ENCODE measurements around the gene RUFY3.

RUFY3 gene

GRCh38 chr4:70704215-70704930 lies 17.4 kb upstream of the RUFY3 start (continued):
- TF ChIP-seq ZNF513 (tag by site-specific recombination; IDR thresholded peaks at IDR 0.05) (no peak), ZNF501 (tag by site-specific recombination; IDR thresholded peaks at IDR 0.05) (no peak), ZNF624 (tag by site-specific recombination; IDR thresholded peaks at IDR 0.05) (no peak), ZNF830 (tag by site-specific recombination; IDR thresholded peaks at IDR 0.05; ENCODE audit: low read depth) (no peak), ZNF221 (tag by site-specific recombination; IDR thresholded peaks at IDR 0.05; ENCODE audit: borderline replicate concordance) (no peak), ZBTB8A (tag by site-specific recombination; IDR thresholded peaks at IDR 0.05) (peak; percentile 69), ZNF416 (tag by site-specific recombination; IDR thresholded peaks at IDR 0.05) (no peak)
- TF ChIP-seq, protein P1, sequence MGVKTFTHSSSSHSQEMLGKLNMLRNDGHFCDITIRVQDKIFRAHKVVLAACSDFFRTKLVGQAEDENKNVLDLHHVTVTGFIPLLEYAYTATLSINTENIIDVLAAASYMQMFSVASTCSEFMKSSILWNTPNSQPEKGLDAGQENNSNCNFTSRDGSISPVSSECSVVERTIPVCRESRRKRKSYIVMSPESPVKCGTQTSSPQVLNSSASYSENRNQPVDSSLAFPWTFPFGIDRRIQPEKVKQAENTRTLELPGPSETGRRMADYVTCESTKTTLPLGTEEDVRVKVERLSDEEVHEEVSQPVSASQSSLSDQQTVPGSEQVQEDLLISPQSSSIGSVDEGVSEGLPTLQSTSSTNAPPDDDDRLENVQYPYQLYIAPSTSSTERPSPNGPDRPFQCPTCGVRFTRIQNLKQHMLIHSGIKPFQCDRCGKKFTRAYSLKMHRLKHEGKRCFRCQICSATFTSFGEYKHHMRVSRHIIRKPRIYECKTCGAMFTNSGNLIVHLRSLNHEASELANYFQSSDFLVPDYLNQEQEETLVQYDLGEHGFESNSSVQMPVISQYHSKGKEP (tag by site-specific recombination; IDR thresholded peaks at IDR 0.05): no peak
- TF ChIP-seq, protein P2, sequence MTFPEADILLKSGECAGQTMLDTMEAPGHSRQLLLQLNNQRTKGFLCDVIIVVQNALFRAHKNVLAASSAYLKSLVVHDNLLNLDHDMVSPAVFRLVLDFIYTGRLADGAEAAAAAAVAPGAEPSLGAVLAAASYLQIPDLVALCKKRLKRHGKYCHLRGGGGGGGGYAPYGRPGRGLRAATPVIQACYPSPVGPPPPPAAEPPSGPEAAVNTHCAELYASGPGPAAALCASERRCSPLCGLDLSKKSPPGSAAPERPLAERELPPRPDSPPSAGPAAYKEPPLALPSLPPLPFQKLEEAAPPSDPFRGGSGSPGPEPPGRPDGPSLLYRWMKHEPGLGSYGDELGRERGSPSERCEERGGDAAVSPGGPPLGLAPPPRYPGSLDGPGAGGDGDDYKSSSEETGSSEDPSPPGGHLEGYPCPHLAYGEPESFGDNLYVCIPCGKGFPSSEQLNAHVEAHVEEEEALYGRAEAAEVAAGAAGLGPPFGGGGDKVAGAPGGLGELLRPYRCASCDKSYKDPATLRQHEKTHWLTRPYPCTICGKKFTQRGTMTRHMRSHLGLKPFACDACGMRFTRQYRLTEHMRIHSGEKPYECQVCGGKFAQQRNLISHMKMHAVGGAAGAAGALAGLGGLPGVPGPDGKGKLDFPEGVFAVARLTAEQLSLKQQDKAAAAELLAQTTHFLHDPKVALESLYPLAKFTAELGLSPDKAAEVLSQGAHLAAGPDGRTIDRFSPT (tag by site-specific recombination; IDR thresholded peaks at IDR 0.05): no peak

- H3K4me3 ChIP-seq (ENCODE audit: low read depth, low read length): peak overlapping the region; percentile 66
- ChIA-PET CTCF (interaction anchor here (0.7 to 1.7 kb wide), 3 partner anchors 12 to 238 kb away, joined by 3 to 7 read pairs (median 4); no protein-coding TSS in a partner anchor), POLR2A (interaction anchor here (0.5 to 1.0 kb wide), 2 partner anchors 197 to 563 kb away, joined by 3 to 4 read pairs; partner anchors contain the start of gene MOB1B)
- no peaks in the 10 kb centered on the region for H3K36me3 ChIP-seq (ENCODE audit: control insufficient read depth in 2 of 2, insufficient read depth in 1 of 2, low read length in 2 of 2)
- H3K9me3 ChIP-seq (ENCODE audit: control insufficient read depth, insufficient read depth, low read depth, low read length): no peaks in the 10 kb centered on the region
- peak overlapping the region; percentile 95 for H3K27ac ChIP-seq (ENCODE audit: extremely low read depth, low read depth, low read length)
- H3K4me1 ChIP-seq (ENCODE audit: control insufficient read depth, insufficient read depth, low read length): peaks cover 3% of the 10 kb centered on the region; the same call in 1 of the 2 replicates
- no peak for TF ChIP-seq ZNF596 (tag by site-specific recombination; IDR thresholded peaks at IDR 0.05)
- 0 out of 2 replicates have a peak, but pooled peaks have one; percentile 2 for TF ChIP-seq ZNF660 (tag by site-specific recombination; IDR thresholded peaks at IDR 0.05)
- no peak for TF ChIP-seq ZNF324 (tag by site-specific recombination; IDR thresholded peaks at IDR 0.05)
- no peak for TF ChIP-seq ZNF184 (tag by site-specific recombination; IDR thresholded peaks at IDR 0.05)
- no peak for TF ChIP-seq ZNF837 (tag by site-specific recombination; IDR thresholded peaks at IDR 0.05)
- no peak for TF ChIP-seq ZNF280C (tag by site-specific recombination; IDR thresholded peaks at IDR 0.05)
- no peak for TF ChIP-seq BCL11B (tag by site-specific recombination; IDR thresholded peaks at IDR 0.05; ENCODE audit: low read depth)
- no peak for TF ChIP-seq ZFP37 (tag by site-specific recombination; IDR thresholded peaks at IDR 0.05)
- no peak for TF ChIP-seq ZNF426 (tag by site-specific recombination; IDR thresholded peaks at IDR 0.05)
- TF ChIP-seq, protein P3, sequence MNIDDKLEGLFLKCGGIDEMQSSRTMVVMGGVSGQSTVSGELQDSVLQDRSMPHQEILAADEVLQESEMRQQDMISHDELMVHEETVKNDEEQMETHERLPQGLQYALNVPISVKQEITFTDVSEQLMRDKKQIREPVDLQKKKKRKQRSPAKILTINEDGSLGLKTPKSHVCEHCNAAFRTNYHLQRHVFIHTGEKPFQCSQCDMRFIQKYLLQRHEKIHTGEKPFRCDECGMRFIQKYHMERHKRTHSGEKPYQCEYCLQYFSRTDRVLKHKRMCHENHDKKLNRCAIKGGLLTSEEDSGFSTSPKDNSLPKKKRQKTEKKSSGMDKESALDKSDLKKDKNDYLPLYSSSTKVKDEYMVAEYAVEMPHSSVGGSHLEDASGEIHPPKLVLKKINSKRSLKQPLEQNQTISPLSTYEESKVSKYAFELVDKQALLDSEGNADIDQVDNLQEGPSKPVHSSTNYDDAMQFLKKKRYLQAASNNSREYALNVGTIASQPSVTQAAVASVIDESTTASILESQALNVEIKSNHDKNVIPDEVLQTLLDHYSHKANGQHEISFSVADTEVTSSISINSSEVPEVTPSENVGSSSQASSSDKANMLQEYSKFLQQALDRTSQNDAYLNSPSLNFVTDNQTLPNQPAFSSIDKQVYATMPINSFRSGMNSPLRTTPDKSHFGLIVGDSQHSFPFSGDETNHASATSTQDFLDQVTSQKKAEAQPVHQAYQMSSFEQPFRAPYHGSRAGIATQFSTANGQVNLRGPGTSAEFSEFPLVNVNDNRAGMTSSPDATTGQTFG (tag by site-specific recombination; IDR thresholded peaks at IDR 0.05; ENCODE audit: borderline replicate concordance): no peak
- TF ChIP-seq ZNF514 (tag by site-specific recombination; IDR thresholded peaks at IDR 0.05): no peak
- TF ChIP-seq, protein P4, sequence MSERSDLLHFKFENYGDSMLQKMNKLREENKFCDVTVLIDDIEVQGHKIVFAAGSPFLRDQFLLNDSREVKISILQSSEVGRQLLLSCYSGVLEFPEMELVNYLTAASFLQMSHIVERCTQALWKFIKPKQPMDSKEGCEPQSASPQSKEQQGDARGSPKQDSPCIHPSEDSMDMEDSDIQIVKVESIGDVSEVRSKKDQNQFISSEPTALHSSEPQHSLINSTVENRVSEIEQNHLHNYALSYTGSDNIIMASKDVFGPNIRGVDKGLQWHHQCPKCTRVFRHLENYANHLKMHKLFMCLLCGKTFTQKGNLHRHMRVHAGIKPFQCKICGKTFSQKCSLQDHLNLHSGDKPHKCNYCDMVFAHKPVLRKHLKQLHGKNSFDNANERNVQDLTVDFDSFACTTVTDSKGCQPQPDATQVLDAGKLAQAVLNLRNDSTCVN (tag by site-specific recombination; optimal IDR thresholded peaks at IDR 0.05): peak; percentile 21
- TF ChIP-seq, protein P5, sequence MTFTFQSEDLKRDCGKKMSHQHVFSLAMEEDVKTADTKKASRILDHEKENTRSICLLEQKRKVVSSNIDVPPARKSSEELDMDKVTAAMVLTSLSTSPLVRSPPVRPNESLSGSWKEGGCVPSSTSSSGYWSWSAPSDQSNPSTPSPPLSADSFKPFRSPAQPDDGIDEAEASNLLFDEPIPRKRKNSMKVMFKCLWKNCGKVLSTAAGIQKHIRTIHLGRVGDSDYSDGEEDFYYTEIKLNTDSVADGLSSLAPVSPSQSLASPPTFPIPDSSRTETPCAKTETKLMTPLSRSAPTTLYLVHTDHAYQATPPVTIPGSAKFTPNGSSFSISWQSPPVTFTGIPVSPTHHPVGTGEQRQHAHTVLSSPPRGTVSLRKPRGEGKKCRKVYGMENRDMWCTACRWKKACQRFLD (tag by site-specific recombination; IDR thresholded peaks at IDR 0.05): no peak
Measured at GRCh38 chr4:70704931-70705182, 16.9 kb upstream of the RUFY3 start.
